HG03521 (cell line): ENCODE data around the gene NANOS3.
"Not testable (repeated sequence)": the region's sequence is repeated elsewhere in the genome, so short reads cannot be mapped to it uniquely, and the experiment has no call there.

Experiments used
- ATAC-seq: cut with Tn5 transposase; IDR thresholded peaks from one replicate; pipeline ENCODE4 v1.9.1; 2021; ENCODE audit warnings: mild to moderate bottlenecking, moderate library complexity; ENCODE audit not compliant: unreplicated experiment

NANOS3 gene

DNA sequence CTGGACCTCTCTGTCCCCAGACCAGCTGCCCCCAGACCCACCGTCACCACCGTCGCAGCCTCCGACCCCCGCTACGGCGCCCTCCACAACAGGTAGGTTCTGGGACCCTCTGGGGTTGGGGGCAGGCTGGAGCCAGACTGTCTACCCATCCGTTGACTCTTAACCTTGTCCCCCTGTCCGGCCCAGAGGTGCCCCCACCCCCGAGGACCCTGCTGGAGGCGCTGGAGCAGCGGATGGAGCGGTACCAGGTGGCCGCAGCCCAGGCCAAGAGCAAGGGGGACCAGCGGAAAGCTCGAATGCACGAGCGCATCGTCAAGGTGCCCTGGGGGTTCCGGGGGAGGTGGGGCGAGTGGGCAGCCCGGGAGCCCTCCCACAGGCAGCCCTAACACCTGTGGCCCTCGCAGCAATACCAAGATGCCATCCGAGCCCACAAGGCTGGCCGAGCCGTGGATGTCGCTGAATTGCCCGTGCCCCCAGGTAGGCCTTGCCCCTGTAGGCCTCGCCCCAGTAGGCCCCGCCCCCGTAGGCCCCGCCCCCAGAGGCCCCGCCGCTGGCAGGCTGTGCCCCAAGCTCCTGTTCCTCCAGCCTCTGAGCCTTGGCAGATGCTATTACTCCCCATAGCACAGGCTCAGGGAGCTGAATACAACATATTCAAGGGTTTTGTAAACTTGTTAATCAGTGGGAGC is 41.9 kb downstream of the NANOS3 start:
- ATAC-seq: no peak

DNA sequence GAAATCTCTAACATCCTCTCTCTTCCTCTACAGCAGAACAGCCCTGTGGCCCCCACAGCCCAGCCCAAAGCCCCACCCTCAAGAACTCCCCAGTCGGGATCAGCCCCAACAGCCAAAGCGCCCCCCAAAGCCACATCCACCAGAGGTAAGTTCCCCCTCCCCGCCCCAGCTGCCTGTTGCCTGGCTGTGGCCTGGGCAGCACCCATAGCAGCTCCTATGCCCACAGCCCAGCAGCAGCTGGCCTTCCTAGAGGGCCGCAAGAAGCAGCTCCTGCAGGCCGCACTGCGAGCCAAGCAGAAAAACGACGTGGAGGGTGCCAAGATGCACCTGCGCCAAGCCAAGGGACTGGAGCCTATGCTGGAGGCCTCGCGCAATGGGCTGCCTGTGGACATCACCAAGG is 43.6 kb downstream of the NANOS3 start:
- no peak for ATAC-seq

DNA sequence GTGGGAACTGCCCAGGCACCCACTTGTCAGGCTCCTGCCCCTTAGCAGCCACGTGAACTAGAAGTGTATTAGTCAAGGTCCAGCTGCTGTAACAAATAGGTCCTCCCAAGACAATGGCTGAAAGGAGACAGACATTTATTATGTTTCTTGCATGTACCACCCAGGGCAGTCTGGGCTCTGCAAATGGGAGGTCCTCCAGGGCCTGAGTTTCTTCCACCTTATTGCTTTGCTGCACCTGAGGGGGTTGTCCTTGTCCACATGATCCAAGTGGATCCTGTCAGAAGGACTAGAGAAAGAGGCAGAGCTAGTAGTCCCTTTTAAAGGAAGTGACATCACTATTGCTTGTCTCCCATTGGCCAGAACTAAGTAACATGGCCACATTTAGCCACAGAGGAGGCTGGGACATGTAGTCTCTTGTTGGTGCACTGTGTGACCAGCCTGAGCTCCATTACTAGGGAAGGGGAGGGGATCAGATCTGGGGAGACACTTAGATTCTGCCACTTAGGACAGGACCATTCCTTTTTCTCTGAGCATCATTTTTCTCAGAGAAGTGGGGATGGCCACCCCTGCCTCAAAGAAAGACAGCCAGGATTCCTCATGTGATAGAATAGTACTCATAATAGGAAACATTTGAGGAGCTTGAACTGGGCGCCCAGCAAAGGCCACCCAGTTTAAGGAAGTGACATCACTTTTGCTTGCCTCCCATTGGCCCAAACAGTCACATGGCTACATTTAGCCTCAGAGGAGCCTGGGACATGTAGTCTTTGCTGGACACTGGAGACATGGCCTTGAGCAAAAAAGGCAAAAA is 44.2 kb downstream of the NANOS3 start:
- no peak for ATAC-seq

DNA sequence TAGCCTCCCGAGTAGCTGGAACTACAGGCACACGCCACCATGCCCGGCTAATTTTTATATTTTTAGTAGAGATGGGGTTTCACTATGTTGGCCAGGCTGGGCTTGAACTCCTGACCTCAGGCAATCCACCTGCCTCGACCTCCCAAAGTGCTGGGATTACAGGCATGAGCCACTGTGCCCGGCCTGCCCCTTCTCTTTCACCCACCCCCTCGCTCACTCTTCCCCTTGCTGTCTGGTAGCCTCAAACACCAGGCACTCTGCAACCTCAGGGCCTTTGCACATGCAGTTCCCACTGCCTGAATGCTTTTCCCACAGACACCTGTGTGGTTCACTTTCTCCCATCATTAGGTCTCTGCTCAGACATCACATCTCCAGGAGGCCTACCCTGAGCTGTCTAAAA is 45.2 kb downstream of the NANOS3 start:
- ATAC-seq: not testable (repeated sequence)

GRCh38 chr19:13923194-13923987 is 46.5 kb downstream of the NANOS3 start:
- ATAC-seq: no peak

DNA sequence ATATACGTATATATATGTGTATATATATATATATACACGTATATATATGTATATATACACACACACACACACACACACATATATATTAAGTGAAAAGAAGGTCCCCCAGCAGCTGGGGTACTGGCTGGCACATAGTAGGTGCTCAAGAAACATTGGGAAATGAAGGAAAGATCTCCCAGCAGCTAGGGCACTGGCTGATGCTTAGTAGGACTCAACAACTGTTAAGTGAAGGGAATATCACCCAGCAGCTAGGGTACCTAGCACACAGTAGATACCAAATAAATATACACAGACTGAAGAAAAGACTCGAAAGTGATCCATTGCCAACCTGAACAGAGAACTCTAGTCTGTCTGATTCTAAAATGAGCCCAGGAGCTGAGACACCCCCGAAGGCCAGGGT is 49.1 kb downstream of the NANOS3 start:
- no peak for ATAC-seq

DNA sequence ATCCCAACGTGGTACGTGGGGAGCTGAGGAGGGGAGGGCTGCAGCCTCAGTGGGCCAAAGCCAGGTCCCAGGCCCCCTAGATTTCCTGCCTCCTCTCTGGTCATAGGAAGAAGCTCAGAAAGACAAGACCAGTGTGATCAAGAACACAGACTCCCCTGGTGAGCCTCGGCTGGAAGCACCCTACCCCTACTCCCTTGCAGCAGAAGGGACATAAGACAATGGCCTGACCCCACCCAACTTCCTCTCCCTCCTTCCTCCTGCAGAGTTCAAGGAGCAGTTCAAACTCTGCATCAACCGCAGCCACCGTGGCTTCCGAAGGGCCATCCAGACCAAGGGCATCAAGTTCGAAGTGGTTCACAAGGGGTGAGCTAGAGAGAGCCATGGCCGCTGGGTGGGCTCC is 49.8 kb downstream of the NANOS3 start:
- no peak for ATAC-seq

DNA sequence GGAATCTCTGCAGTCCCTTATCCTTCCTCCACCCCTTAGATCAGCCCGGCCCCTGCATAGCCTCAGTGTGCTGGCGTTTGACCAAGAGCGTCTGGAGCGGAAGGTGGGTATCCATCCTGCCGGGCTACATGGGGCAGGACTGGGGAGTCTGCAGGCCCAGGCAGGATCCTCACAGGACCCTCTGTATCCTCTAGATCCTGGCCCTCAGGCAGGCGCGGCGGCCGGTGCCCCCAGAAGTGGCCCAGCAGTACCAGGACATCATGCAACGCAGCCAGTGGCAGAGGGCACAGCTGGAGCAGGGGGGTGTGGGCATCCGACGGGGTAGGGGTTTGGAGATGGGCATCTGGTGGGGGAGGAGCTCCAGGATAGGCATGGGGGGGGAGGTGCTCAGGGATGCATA is 52.4 kb downstream of the NANOS3 start:
- no peak for ATAC-seq

DNA sequence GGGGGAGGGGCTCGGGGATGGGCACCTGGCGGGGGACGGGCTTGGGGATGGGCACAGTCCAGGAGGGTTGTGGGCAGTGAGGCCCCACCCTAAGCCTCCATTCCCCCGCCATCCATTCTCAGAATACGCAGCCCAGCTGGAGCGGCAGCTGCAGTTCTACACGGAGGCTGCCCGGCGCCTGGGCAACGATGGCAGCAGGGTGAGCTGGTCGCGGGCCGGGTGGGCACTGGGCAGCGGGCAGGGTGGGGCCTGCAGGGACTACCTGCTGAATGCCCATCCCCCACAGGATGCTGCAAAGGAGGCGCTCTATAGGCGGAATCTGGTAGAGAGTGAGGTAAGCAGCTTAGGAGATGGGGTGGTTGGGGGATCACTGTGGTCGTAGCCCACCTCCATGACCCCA is 53.0 kb downstream of the NANOS3 start:
- no peak for ATAC-seq
